Neural cell (in vitro differentiated cells): ENCODE data around the gene DNAJC13. TPM values are rescaled to one million over a fixed set of nuclear protein-coding genes. Genes with fewer than 3 reads are reported as not detected.

Source experiments
- H2AFZ ChIP-seq: fragments of 200-600, 300-800 bp; sonication (generic), shearing (Covaris generic); 2 replicates; pipeline ENCODE4 v1.6.0; 2014; ENCODE audit warnings: low read depth, mild to moderate bottlenecking, antibody characterized with exemption, low read length, moderate library complexity
- H3F3A ChIP-seq: fragments of 200-600 bp; shearing (Covaris generic); 2 replicates; pipeline ENCODE4 v1.6.1; 2016; ENCODE audit warnings: mild to moderate bottlenecking, moderate library complexity, mixed read lengths, antibody characterized with exemption, low read length; ENCODE audit not compliant: insufficient read depth, poor library complexity, severe bottlenecking
- H3K27ac ChIP-seq: fragments of 200-600, 300-800 bp; sonication (generic), shearing (Covaris generic); 2 replicates; pipeline ENCODE4 v1.5.1; 2014; ENCODE audit warnings: mild to moderate bottlenecking, low read length, moderate library complexity
- H3K27me3 ChIP-seq: fragments of 300-800, 200-600 bp; sonication (generic), shearing (Covaris generic); 2 replicates; pipeline ENCODE4 v1.6.0; 2014; ENCODE audit warnings: mild to moderate bottlenecking, low read depth, low read length, moderate library complexity; ENCODE audit not compliant: insufficient read depth
- H3K36me3 ChIP-seq: fragments of 300-800, 200-600 bp; sonication (generic), shearing (Covaris generic); 2 replicates; pipeline ENCODE4 v1.5.1; 2014; ENCODE audit warnings: mild to moderate bottlenecking, antibody characterized with exemption, low read length, moderate library complexity; ENCODE audit not compliant: insufficient read depth
- H3K4me2 ChIP-seq: fragments of 300-800, 200-600 bp; sonication (generic), shearing (Covaris generic); 2 replicates; pipeline ENCODE4 v1.6.0; 2014; ENCODE audit warnings: mild to moderate bottlenecking, low read length
- H3K4me3 ChIP-seq: fragments of 300-800, 200-600 bp; sonication (generic), shearing (Covaris generic); 2 replicates; pipeline ENCODE4 v1.5.1; 2014; ENCODE audit warnings: mild to moderate bottlenecking, low read length, moderate library complexity
- H3K79me2 ChIP-seq: fragments of 200-600 bp; shearing (Covaris generic); replicated peaks from 2 replicates; pipeline ENCODE4 v1.6.0; 2014; ENCODE audit warnings: mild to moderate bottlenecking, low read length, moderate library complexity; ENCODE audit not compliant: insufficient read depth
- H3K9ac ChIP-seq: fragments of 300-800, 200-600 bp; sonication (generic), shearing (Covaris generic); 2 replicates; pipeline ENCODE4 v1.6.1; 2016; ENCODE audit warnings: mild to moderate bottlenecking, low read length, mixed read lengths
- H3K9me2 ChIP-seq: fragments of 200-600 bp; shearing (Covaris generic); 2 replicates; pipeline ENCODE4 v1.6.1; 2016; ENCODE audit warnings: mild to moderate bottlenecking, low read length, mixed read lengths; ENCODE audit not compliant: insufficient read depth
- H3K9me3 ChIP-seq: fragments of 200-600, 300-800 bp; sonication (generic), shearing (Covaris generic); 2 replicates; pipeline ENCODE4 v1.6.1; 2016; ENCODE audit warnings: mild to moderate bottlenecking, mixed run types, low read length, moderate library complexity, mixed read lengths
- H4K20me1 ChIP-seq: fragments of 200-600 bp; shearing (Covaris generic); 2 replicates; pipeline ENCODE4 v1.6.1; 2016; ENCODE audit warnings: mild to moderate bottlenecking, mixed run types; ENCODE audit not compliant: insufficient read depth
- CTCF ChIP-seq: fragments of 450-650 bp; IDR thresholded peaks from 2 replicates; pipeline ENCODE4 v1.5.1; 2014; ENCODE audit warnings: antibody characterized with exemption, mild to moderate bottlenecking, moderate library complexity; ENCODE audit not compliant: poor library complexity, severe bottlenecking
- EP300 ChIP-seq: fragments of 450-650 bp; conservative IDR thresholded peaks from 2 replicates; pipeline ENCODE4 v1.6.1; 2014; ENCODE audit warnings: antibody characterized with exemption, mild to moderate bottlenecking, moderate library complexity; ENCODE audit not compliant: poor library complexity, severe bottlenecking
- EZH2 ChIP-seq: fragments of 200-600, 300-800 bp; shearing (Covaris generic), sonication (generic); IDR thresholded peaks from 2 replicates; pipeline ENCODE4 v1.6.1; 2014; ENCODE audit warnings: antibody characterized with exemption, low read length, borderline replicate concordance, mild to moderate bottlenecking; ENCODE audit not compliant: insufficient read depth, poor library complexity, severe bottlenecking
- MXI1 ChIP-seq: fragments of 450-650 bp; conservative IDR thresholded peaks from 2 replicates; pipeline ENCODE4 v1.6.1; 2014; ENCODE audit warnings: antibody characterized with exemption, mild to moderate bottlenecking; ENCODE audit not compliant: poor library complexity, severe bottlenecking
- POLR2AphosphoS5 ChIP-seq: IDR thresholded peaks from 2 replicates; pipeline ENCODE4 v1.6.1; 2012
- RAD21 ChIP-seq: fragments of 450-650 bp; conservative IDR thresholded peaks from 2 replicates; pipeline ENCODE4 v1.6.1; 2014; ENCODE audit warnings: antibody characterized with exemption, mild to moderate bottlenecking, moderate library complexity
- REST ChIP-seq: IDR thresholded peaks from 2 replicates; pipeline ENCODE4 v1.6.1; 2012; ENCODE audit warnings: borderline replicate concordance
- SMC3 ChIP-seq: fragments of 450-650 bp; conservative IDR thresholded peaks from 2 replicates; pipeline ENCODE4 v1.6.1; 2014; ENCODE audit warnings: antibody characterized with exemption, mild to moderate bottlenecking, moderate library complexity; ENCODE audit not compliant: poor library complexity
- TAF1 ChIP-seq: IDR thresholded peaks from 2 replicates; pipeline ENCODE4 v1.6.1; 2012; ENCODE audit warnings: low read depth
- polyA plus RNA-seq: library from polyadenylated mRNA; depleted of rRNA; stranded (reverse); fragments of >200 nt; gene quantifications from 2 replicates; pipeline ENCODE4 v1.2.3, GENCODE V29; 2014

DNAJC13 gene
- polyA plus RNA-seq, 1 donor from 2014 or later = 38.4 TPM

- TF ChIP-seq CTCF = no peak
- TF ChIP-seq REST = no peak
- TF ChIP-seq POLR2AphosphoS5 = no peak
- no peak for TF ChIP-seq SMC3
- TF ChIP-seq EZH2 = no peak
- TF ChIP-seq EP300 = no peak
- TF ChIP-seq MXI1 = no peak
- TF ChIP-seq TAF1 = no peak
- no peak for TF ChIP-seq RAD21
- Histone ChIP-seq H3K27ac (no peak overlapping the region), H3K79me2 (no peaks in the 10 kb centered on the region), H3K36me3 (peaks cover 4% of the 10 kb centered on the region), H3K4me2 (no peak overlapping the region), H3K9me2 (no peaks in the 10 kb centered on the region), H3K9me3 (no peaks in the 10 kb centered on the region), H3K9ac (no peak overlapping the region), H3F3A (no peaks in the 10 kb centered on the region), H3K4me3 (no peak overlapping the region), H4K20me1 (no peaks in the 10 kb centered on the region), H2AFZ (no peak overlapping the region), H3K27me3 (no peaks in the 10 kb centered on the region)
Observed at GRCh38 chr3:132545471-132545870, 128.2 kb downstream of the DNAJC13 start.

- Histone ChIP-seq H3F3A (no peaks in the 10 kb centered on the region), H3K4me2 (no peak overlapping the region), H3K36me3 (no peaks in the 10 kb centered on the region), H3K9me2 (no peaks in the 10 kb centered on the region), H2AFZ (no peak overlapping the region), H3K4me3 (no peak overlapping the region), H4K20me1 (no peaks in the 10 kb centered on the region), H3K79me2 (no peaks in the 10 kb centered on the region), H3K27me3 (no peaks in the 10 kb centered on the region), H3K27ac (no peak overlapping the region), H3K9me3 (no peaks in the 10 kb centered on the region), H3K9ac (no peak overlapping the region)
- no peak for TF ChIP-seq EP300
- no peak for TF ChIP-seq POLR2AphosphoS5
- no peak for TF ChIP-seq SMC3
- no peak for TF ChIP-seq RAD21
- TF ChIP-seq CTCF = no peak
- no peak for TF ChIP-seq TAF1
- TF ChIP-seq MXI1 = no peak
- no peak for TF ChIP-seq REST
- no peak for TF ChIP-seq EZH2
Observed at GRCh38 chr3:132549169-132549568, 131.9 kb downstream of the DNAJC13 start.
